Tibial artery (tissue), 4 donors: ENCODE data around the gene CNTNAP3.
"Not testable (repeated sequence)": the region's sequence is repeated elsewhere in the genome, so short reads cannot be mapped to it uniquely, and the experiment has no call there.

Source experiments
- DNase-seq, 2 donors: peaks; one replicate each; pipeline ENCODE4 v3.0.0-alpha.2; 2019
- H3K27ac ChIP-seq, 2 donors: fragments of 200-600 bp; sonication (generic) in 1 of 2; 1 replicate in 1 of 2; 2 replicates in 1 of 2; pipeline ENCODE4 v1.5.1; 2018 to 2019; ENCODE audit warnings: mild to moderate bottlenecking in 1 of 2
- H3K27me3 ChIP-seq, 2 donors: fragments of 200-600 bp; sonication (generic) in 1 of 2; one replicate each; pipeline versions ENCODE4 v1.5.1 to v1.6.0; 2016 to 2019
- H3K36me3 ChIP-seq, 3 donors: fragments of 200-600 bp; sonication (generic) in 2 of 3; one replicate each; pipeline ENCODE4 v1.5.1; 2016 to 2019; ENCODE audit warnings: mild to moderate bottlenecking in 2 of 3
- H3K4me1 ChIP-seq, 4 donors: fragments of 200-600 bp; sonication (generic) in 2 of 4; 1 replicate in 3 of 4; 2 replicates in 1 of 4; pipeline ENCODE4 v1.5.1; 2016 to 2019
- H3K4me3 ChIP-seq, 2 donors: fragments of 200-600 bp; sonication (generic) in 1 of 2; 1 replicate in 1 of 2; 2 replicates in 1 of 2; pipeline ENCODE4 v1.5.1; 2018 to 2019; ENCODE audit warnings: mild to moderate bottlenecking in 2 of 2
- H3K9me3 ChIP-seq, 3 donors: fragments of 200-600 bp; sonication (generic) in 1 of 3; one replicate each; pipeline ENCODE4 v1.5.1; 2016 to 2019
- intact Hi-C: fragments of 100-400 bp; cut with DNase I; formaldehyde crosslinking; loops from one replicate; pipeline ENCODE4 v1.15.0; 2023; ENCODE audit warnings: low total_unique reads
- TF ChIP-seq, protein P1 (sequence below), 2 experiments: fragments of 200-600 bp in 1 of 2; fragments of 450-650 bp in 1 of 2; IDR thresholded peaks; one replicate each; pipeline ENCODE4 v1.5.1; 2017 to 2019; ENCODE audit warnings: antibody characterized with exemption in 2 of 2, mild to moderate bottlenecking in 1 of 2, moderate library complexity in 1 of 2

The CNTNAP3 gene

DNA sequence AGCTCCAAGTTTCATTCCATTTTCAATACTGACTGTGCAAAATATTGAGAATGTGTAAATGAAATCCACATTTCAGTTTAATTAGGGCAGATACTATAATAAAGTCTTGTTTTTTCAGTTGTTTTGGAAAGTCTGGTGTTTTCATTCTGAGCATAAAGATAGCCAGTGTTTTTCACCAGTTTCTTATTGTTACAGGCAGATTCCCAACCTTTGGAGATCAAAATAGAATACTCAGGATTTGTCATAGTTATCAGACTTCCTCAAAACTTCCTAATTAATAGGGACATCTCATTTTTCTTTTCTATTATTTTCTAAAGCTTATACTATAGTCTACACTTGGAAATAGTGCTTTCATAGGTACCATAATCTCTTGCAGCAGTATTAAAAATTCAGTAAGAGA lies 176.2 kb downstream of the CNTNAP3 start:
- H3K9me3 ChIP-seq, H3K4me1 ChIP-seq, H3K27ac ChIP-seq, DNase-seq, H3K27me3 ChIP-seq, intact Hi-C loops, H3K4me3 ChIP-seq, H3K36me3 ChIP-seq: not testable (repeated sequence)

DNA sequence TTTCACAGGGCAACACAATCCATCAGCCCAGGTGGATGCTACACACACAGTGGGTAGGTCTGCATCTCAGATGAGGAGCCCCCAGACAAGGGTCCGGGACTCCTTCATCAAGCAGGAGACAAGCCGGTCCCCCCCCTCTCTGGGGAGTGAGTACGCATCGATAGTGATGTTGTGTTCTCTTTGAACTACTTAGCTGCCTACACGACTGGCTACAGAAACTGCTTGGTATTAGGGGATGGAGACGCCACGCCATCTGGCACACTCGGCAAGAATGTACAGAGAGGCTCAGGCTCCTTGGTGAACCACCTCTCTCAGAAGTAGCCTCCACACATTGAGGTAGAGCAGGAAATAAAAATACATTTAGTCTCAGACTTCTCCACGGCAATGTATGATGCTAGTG lies 179.8 kb downstream of the CNTNAP3 start:
- no peak for DNase-seq
- TF ChIP-seq, protein P1, sequence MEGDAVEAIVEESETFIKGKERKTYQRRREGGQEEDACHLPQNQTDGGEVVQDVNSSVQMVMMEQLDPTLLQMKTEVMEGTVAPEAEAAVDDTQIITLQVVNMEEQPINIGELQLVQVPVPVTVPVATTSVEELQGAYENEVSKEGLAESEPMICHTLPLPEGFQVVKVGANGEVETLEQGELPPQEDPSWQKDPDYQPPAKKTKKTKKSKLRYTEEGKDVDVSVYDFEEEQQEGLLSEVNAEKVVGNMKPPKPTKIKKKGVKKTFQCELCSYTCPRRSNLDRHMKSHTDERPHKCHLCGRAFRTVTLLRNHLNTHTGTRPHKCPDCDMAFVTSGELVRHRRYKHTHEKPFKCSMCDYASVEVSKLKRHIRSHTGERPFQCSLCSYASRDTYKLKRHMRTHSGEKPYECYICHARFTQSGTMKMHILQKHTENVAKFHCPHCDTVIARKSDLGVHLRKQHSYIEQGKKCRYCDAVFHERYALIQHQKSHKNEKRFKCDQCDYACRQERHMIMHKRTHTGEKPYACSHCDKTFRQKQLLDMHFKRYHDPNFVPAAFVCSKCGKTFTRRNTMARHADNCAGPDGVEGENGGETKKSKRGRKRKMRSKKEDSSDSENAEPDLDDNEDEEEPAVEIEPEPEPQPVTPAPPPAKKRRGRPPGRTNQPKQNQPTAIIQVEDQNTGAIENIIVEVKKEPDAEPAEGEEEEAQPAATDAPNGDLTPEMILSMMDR (IDR thresholded peaks at IDR 0.05) = no peak
- no peak overlapping the region for H3K27ac ChIP-seq
- H3K4me1 ChIP-seq = no peaks in the 10 kb centered on the region
- H3K4me3 ChIP-seq = no peak overlapping the region
- no peaks in the 10 kb centered on the region for H3K9me3 ChIP-seq
- H3K27me3 ChIP-seq = no peaks in the 10 kb centered on the region
- intact Hi-C loops = no loop called here
- no peaks in the 10 kb centered on the region for H3K36me3 ChIP-seq

DNA sequence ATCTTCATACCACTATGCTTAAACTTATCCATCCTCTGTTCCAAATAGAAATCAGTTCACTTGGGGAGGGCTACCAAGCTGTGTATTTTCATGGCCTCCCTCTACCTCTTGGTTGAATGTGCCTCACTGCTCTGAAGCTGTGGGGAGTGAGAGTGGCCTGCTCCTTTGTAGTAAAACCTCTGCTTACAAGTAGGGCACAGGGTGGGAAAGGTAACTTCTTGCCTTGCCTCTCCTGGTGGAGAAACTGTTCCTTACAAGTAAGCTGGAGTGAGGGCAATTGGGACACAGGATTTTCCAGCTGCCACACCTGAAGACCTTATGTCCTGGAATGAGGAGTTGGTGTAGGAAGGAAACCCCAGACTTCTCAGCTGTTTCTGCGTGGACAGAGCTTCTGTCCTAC lies 190.8 kb downstream of the CNTNAP3 start:
- H3K27ac ChIP-seq, H3K9me3 ChIP-seq, H3K27me3 ChIP-seq, H3K4me1 ChIP-seq, H3K36me3 ChIP-seq, DNase-seq, intact Hi-C loops, H3K4me3 ChIP-seq: not testable (repeated sequence)

DNA sequence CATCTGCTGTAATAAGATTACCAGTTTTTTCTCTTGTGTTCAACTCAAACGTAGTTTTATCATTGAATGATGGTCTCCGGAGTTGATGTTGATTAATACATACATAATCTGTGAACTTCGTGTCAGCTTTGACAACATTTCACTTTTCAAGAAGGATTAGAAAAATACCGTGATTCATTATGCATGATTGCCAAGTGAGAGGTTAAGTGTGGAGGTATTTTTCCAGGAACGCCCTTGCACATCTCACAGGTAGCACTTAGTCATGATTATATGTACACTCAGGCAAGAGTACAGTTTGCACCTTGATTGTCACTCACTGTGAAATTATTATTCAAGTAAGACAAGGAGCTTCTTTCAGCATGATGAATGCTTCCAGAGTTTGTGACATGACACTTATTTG lies 202.7 kb downstream of the CNTNAP3 start:
- H3K36me3 ChIP-seq, DNase-seq, H3K27ac ChIP-seq, H3K4me3 ChIP-seq, H3K27me3 ChIP-seq, H3K4me1 ChIP-seq, intact Hi-C loops, H3K9me3 ChIP-seq: not testable (repeated sequence)

DNA sequence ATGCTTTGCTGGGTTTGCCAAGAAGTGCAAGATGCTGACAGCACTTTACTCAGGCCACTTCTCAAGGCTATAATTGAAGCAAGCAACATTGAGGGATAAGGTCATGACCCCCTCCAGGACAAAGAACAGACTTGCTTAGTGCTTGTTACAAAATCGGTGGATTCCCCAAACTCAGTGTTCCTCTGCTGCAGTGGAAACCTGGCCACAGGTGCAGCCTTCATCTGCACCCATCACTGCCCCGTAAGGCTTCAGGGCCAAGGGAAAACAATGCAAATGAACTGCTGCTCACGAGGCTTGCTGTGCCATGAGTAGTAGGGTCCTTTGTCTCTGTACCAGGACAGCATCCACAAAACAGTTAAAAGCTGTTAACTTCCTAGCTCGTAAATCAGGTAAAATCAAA lies 205.4 kb downstream of the CNTNAP3 start:
- H3K27ac ChIP-seq, intact Hi-C loops, DNase-seq, H3K4me3 ChIP-seq, H3K27me3 ChIP-seq, H3K36me3 ChIP-seq, H3K4me1 ChIP-seq, H3K9me3 ChIP-seq: not testable (repeated sequence)

DNA sequence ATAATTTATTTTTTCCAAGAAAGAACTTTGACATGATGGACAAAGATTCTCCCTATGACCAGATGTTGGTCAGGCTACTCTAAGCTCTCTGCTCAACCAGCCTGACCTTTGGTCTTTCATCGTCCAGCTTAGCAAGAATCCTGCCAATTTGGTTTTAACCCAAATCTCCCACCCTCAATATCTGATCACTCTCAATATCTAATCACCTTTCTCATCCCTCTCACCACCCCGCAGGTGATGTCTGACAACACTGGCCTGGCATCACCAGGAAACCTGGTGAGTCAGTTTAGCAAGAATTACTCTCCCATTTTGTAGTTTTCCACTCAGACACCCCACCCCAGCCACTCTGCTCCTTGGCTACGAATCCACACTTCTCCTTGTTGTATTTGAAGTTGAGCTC lies 207.9 kb downstream of the CNTNAP3 start:
- intact Hi-C loops, H3K27ac ChIP-seq, H3K4me1 ChIP-seq, H3K9me3 ChIP-seq, H3K4me3 ChIP-seq, DNase-seq, H3K27me3 ChIP-seq, H3K36me3 ChIP-seq: not testable (repeated sequence)

DNA sequence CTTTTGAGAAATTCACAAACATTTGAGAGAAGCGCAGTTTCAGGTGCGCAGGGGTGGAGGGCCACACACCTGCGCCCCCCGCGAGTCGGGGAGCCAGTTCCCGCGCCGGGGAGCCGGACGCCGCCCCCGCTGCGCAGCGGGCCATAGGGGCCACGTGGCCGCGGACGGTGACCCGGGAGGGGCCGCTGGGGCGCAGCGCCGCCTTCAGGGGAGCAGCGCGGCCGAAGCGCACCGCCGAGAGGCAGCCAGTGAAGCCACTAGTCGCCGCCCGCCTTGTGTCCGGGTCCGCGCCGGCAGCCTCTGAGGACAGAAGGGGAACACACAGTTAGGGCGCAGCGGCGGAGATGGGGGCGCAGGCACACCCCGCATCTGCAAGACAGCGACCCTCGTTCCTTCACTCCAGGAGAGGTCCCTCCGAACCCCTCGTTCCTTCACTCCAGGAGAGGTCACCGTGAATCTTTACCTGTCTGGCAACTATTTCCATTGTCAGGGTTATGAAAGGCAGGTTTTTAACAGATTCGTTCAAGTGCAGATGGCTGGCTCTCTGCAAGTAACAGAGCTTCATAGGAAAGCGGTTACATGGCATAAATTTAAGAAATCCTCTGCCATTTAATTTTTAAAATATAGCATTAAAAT lies 209.2 kb downstream of the CNTNAP3 start:
- H3K36me3 ChIP-seq, H3K27me3 ChIP-seq, DNase-seq, H3K27ac ChIP-seq, H3K9me3 ChIP-seq, intact Hi-C loops, H3K4me1 ChIP-seq, H3K4me3 ChIP-seq: not testable (repeated sequence)

DNA sequence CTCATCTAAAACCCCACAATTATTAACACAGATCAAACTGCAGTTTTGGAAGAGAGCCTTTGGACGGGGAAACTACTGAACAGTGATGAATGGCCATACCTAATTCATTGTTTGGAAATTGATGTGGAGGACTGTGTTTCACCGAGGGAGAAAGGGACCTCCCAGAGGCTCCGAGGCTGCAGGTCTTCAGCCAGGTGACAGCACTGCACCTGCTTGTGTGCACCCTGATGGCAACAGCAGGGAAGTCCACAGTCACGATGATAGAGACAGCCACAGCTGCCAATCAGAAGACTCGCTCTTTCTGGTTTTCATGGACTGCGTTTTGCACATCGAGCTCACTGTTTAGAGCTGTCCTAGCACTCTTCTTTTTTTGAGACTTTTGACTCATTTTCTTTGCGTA lies 214.4 kb downstream of the CNTNAP3 start:
- H3K4me3 ChIP-seq, H3K36me3 ChIP-seq, H3K27me3 ChIP-seq, DNase-seq, H3K4me1 ChIP-seq, H3K9me3 ChIP-seq, intact Hi-C loops, H3K27ac ChIP-seq: not testable (repeated sequence)

DNA sequence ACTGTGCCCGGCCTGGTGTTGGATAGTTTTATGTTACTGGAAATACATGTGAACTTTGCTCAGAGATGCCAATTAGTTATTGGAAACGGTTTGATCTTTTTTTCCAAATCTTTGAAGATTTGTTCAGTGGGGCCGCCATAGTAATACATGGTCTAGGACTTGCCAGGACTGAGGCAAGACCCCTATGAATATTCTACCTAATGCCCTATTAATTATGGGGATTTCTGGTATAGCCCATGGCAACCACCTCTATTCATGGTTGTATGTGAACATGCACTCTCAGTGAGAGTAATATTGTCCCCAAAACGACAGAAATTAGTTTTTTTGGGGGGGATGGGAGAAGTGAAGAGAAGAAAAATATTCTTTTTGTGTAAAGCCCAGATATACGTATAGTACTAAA lies 220.3 kb downstream of the CNTNAP3 start:
- H3K4me3 ChIP-seq, H3K4me1 ChIP-seq, H3K36me3 ChIP-seq, H3K27ac ChIP-seq, intact Hi-C loops, DNase-seq, H3K9me3 ChIP-seq, H3K27me3 ChIP-seq: not testable (repeated sequence)

DNA sequence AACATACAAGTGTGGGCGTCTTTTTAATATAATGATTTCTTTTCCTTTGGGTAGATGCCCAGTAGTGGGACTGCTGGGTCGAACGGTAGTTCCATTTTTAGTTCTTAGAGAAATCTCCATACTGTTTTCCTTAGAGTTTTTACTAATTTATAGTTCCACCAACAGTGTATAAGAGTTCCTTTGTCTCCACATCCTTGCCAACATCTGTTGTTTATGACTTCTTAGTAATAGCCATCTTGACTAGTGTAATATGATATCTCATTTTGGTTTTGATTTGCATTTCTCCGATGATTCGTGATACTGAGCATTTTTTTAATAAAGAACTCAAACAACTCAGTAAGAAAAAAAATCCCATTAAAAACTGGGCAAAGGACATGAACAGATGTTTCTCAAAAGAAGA lies 225.0 kb downstream of the CNTNAP3 start:
- H3K36me3 ChIP-seq, H3K9me3 ChIP-seq, H3K4me1 ChIP-seq, intact Hi-C loops, DNase-seq, H3K27ac ChIP-seq, H3K4me3 ChIP-seq, H3K27me3 ChIP-seq: not testable (repeated sequence)

DNA sequence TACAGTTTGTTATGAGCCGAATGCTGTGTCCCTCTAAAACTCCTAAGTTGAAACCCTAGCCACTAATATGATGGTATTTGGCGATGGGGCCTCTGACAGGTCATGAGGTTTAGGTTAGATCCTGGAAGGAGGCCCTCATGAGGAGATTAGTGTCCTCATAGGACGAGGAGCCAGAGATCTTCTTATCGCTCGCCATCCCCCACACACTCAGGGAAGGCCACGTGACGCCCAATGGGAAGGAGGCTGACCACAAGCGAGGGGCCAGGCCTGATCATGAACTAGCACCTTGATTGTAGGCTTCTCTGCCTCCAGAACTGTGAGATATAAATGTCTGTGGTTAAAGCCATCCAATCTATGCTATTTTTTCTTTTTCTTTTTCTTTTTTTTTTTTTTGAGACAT lies 233.5 kb downstream of the CNTNAP3 start:
- intact Hi-C loops, H3K27me3 ChIP-seq, H3K4me3 ChIP-seq, H3K27ac ChIP-seq, H3K36me3 ChIP-seq, H3K4me1 ChIP-seq, DNase-seq, H3K9me3 ChIP-seq: not testable (repeated sequence)

DNA sequence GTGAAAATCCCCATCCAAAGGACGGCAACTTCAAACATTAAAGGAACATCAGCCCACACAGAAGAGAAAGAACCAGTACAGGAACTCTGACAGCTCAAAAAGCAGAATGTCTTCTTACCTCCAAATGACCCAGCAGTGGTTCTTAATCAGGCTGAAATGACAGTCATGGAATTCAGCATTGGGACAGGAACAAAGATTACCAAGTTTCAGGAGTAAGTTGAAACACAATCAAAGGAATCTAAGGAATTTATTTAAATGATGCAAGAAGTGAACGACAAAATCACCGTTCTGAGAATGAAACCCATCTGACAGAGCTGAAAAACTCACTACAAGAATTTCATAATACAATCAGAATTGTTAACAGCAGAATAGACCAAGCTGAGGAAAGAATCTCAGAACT lies 241.1 kb downstream of the CNTNAP3 start:
- DNase-seq, H3K27me3 ChIP-seq, H3K36me3 ChIP-seq, H3K27ac ChIP-seq, H3K4me1 ChIP-seq, H3K4me3 ChIP-seq, intact Hi-C loops, H3K9me3 ChIP-seq: not testable (repeated sequence)

DNA sequence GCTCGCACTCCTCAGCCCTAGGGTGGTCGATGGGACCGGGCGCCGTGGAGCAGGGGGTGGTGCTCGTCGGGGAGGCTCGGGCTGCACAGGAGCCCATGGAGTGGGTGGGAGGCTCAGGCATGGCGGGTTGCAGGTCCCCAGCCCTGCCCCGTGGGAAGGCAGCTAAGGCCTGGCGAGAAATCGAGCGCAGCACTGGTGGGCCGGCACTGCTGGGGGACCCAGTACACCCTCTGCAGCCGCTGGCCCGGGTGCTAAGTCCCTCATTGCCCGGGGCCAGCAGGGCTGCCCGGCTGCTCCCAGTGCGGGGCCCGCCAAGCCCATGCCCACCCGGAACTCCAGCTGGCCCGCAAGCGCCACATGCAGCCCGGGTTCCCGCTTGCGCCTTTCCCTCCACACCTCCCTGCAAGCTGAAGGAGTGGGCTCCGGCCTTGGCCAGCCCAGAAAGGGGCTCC lies 245.6 kb downstream of the CNTNAP3 start:
- H3K4me3 ChIP-seq, H3K4me1 ChIP-seq, DNase-seq, H3K9me3 ChIP-seq, H3K36me3 ChIP-seq, H3K27me3 ChIP-seq, intact Hi-C loops, H3K27ac ChIP-seq: not testable (repeated sequence)

DNA sequence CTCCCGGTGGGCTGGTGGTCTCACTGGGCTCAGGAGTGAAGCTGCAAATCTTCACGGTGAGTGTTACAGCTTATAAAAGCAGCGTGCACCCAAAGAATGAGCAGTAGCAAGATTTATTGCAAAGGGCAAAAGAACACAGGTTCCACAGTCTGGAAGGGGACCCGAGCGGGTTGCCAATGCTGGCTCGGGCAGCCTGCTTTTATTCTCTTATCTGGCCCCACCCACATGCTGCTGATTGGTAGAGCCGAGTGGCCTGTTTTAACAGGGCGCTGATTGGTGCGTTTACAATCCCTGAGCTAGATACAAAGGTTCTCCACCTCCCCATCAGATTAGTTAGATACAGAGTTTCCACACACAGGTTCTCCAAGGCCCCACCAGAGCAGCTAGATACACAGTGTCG lies 246.2 kb downstream of the CNTNAP3 start:
- intact Hi-C loops, H3K27ac ChIP-seq, H3K36me3 ChIP-seq, H3K4me3 ChIP-seq, H3K27me3 ChIP-seq, H3K9me3 ChIP-seq, H3K4me1 ChIP-seq, DNase-seq: not testable (repeated sequence)
